Measurements from ENCODE around the gene DEFB128.
A peak's percentile ranks its signal among the peaks of the same experiment; 100 is the strongest.

DNA sequence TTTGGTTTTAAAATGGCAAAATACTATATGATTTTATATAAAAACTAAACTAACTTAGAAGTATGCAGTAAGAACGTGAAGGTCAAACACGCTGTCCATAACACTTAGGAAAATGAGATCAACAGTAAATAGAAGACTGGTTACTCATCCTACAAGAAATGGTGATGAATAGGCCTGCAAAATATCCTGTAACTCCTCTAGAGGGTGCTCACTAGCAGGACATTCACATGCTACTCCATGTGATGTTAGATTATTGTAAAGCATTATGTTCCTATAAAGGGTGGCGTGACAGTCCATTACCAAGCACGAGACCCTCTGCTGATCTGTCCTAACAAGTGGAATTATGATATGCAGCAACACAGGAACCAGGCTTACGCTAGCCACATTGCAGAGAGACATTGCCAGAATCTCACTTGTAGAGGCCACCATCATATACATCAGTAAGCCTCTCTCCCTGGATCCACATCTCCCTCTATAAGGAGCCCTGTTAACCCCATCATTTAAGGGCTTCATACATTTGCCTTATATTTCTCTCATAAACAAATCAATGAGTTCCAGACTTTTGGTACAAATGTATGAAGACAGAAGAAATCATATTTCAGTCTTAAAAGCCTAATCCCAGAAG, 19.5 kb upstream of the DEFB128 start:
- TF ChIP-seq, protein P1, sequence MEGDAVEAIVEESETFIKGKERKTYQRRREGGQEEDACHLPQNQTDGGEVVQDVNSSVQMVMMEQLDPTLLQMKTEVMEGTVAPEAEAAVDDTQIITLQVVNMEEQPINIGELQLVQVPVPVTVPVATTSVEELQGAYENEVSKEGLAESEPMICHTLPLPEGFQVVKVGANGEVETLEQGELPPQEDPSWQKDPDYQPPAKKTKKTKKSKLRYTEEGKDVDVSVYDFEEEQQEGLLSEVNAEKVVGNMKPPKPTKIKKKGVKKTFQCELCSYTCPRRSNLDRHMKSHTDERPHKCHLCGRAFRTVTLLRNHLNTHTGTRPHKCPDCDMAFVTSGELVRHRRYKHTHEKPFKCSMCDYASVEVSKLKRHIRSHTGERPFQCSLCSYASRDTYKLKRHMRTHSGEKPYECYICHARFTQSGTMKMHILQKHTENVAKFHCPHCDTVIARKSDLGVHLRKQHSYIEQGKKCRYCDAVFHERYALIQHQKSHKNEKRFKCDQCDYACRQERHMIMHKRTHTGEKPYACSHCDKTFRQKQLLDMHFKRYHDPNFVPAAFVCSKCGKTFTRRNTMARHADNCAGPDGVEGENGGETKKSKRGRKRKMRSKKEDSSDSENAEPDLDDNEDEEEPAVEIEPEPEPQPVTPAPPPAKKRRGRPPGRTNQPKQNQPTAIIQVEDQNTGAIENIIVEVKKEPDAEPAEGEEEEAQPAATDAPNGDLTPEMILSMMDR (IDR thresholded peaks at IDR 0.05): peak in 2 of 3 experiments; percentile 30 to 42
- no peak for TF ChIP-seq POLR2A (IDR thresholded peaks at IDR 0.05)

Measured in testis (tissue), 2 donors.